Amniotic stem cell (primary cell): ENCODE data around the gene DENND4B.
A peak's percentile ranks its signal among the peaks of the same experiment; 100 is the strongest.
"Not testable (repeated sequence)": the region's sequence is repeated elsewhere in the genome, so short reads cannot be mapped to it uniquely, and the experiment has no call there.

ENCODE experiments used
- DNase-seq: peaks from one replicate; lab custom pipeline; 2025; lab: John Stamatoyannopoulos, UW

DENND4B gene

GRCh38 chr1:153946622-153947241 is at the start of gene DENND4B:
Gene DENND4B, minus strand, starts transcription at chr1:153946718. Its CDS starts 2,344 bp downstream, at chr1:153944374.
- peak; percentile 46 for DNase-seq

GRCh38 chr1:153995640-153996039 is 49.1 kb upstream of the DENND4B start:
- DNase-seq, result no peak

- no peak for DNase-seq
Observed at GRCh38 chr1:153995202-153995601, 48.7 kb upstream of the DENND4B start.

GRCh38 chr1:153991806-153992205 is 45.3 kb upstream of the DENND4B start:
- no peak for DNase-seq

GRCh38 chr1:153991151-153991630 is 44.7 kb upstream of the DENND4B start:
- no peak for DNase-seq

- DNase-seq, result peak; percentile 92
Observed at GRCh38 chr1:153990468-153991150, 44.1 kb upstream of the DENND4B start, which contains the start of gene RPS27. Gene RPS27, plus strand, starts transcription at chr1:153990762. Its CDS starts 35 bp downstream, at chr1:153990797.

- DNase-seq, result no peak
Observed at GRCh38 chr1:153987621-153988020, 41.1 kb upstream of the DENND4B start.

GRCh38 chr1:153985941-153986761 is 39.6 kb upstream of the DENND4B start, which contains the start of gene RAB13:
Gene RAB13, minus strand, starts transcription at chr1:153986339. Its CDS starts 103 bp downstream, at chr1:153986236.
- peak; percentile 83 for DNase-seq

GRCh38 chr1:153985341-153985912 is 38.9 kb upstream of the DENND4B start:
- no peak for DNase-seq

GRCh38 chr1:153984123-153984894 is 37.8 kb upstream of the DENND4B start:
- no peak for DNase-seq

GRCh38 chr1:153981735-153982134 is 35.2 kb upstream of the DENND4B start:
- not testable (repeated sequence) for DNase-seq

GRCh38 chr1:153979091-153979490 is 32.6 kb upstream of the DENND4B start:
- DNase-seq, result not testable (repeated sequence)

GRCh38 chr1:153978274-153978909 is 31.9 kb upstream of the DENND4B start:
- DNase-seq, result no peak

- peak; percentile 83 for DNase-seq
Observed at GRCh38 chr1:153977250-153978240, 31.0 kb upstream of the DENND4B start, which contains the start of gene JTB. Gene JTB, minus strand, starts transcription at chr1:153977674. Its CDS starts 422 bp downstream, at chr1:153977252.

- no peak for DNase-seq
Observed at GRCh38 chr1:153976819-153977249, 30.3 kb upstream of the DENND4B start.

GRCh38 chr1:153973525-153973924 is 27.0 kb upstream of the DENND4B start:
- DNase-seq, result no peak

GRCh38 chr1:153973071-153973470 is 26.6 kb upstream of the DENND4B start:
- DNase-seq, result no peak

- no peak for DNase-seq
Observed at GRCh38 chr1:153970346-153970745, 23.8 kb upstream of the DENND4B start.

- no peak for DNase-seq
Observed at GRCh38 chr1:153968972-153969371, 22.5 kb upstream of the DENND4B start.
